Right atrium auricular region (tissue), 2 donors: Measurements from ENCODE around the gene IFRD2. TPM values are rescaled to one million over a fixed set of nuclear protein-coding genes. Genes with fewer than 3 reads are reported as not detected.
A peak's percentile ranks its signal among the peaks of the same experiment; 100 is the strongest.

Experiments
- DNase-seq: peaks from one replicate; pipeline ENCODE4 v3.0.0-alpha.2; 2019; ENCODE audit warnings: low spot score
- H3K27ac ChIP-seq, 2 donors: fragments of 200-600 bp; sonication (generic); 1 replicate in 1 of 2; 2 replicates in 1 of 2; pipeline ENCODE4 v1.5.1; 2016 to 2019
- H3K27me3 ChIP-seq, 2 donors: fragments of 200-600 bp; sonication (generic); one replicate each; pipeline versions ENCODE4 v1.5.1 to v1.6.0; 2017 to 2019
- H3K36me3 ChIP-seq: fragments of 200-600 bp; sonication (generic); one replicate; pipeline ENCODE4 v1.5.1; 2016
- H3K4me1 ChIP-seq, 2 donors: fragments of 200-600 bp; sonication (generic); one replicate each; pipeline versions ENCODE4 v1.5.1 to v1.6.0; 2017 to 2019
- H3K4me3 ChIP-seq, 2 donors: fragments of 200-600 bp; sonication (generic); 1 replicate in 1 of 2; 2 replicates in 1 of 2; pipeline ENCODE4 v1.5.1; 2017 to 2019; ENCODE audit warnings: mild to moderate bottlenecking in 1 of 2, moderate library complexity in 1 of 2
- H3K9me3 ChIP-seq, 2 donors: fragments of 200-600 bp; sonication (generic); one replicate each; pipeline ENCODE4 v1.5.1; 2019
- total RNA-seq, 2 donors: library from RNA; depleted of rRNA; stranded (reverse); fragments of >200 nt; gene quantifications; one replicate each; pipeline ENCODE4 v1.1.0, GENCODE V29; 2016
- TF ChIP-seq, protein P1 (sequence below), 2 donors: fragments of 200-600 bp; sonication (generic); IDR thresholded peaks; one replicate each; pipeline ENCODE4 v1.5.1; 2019; ENCODE audit warnings: antibody characterized with exemption in 2 of 2

The IFRD2 gene
- total RNA-seq, 2 donors from 2014 or later = 51.0 to 58.5 TPM

DNA sequence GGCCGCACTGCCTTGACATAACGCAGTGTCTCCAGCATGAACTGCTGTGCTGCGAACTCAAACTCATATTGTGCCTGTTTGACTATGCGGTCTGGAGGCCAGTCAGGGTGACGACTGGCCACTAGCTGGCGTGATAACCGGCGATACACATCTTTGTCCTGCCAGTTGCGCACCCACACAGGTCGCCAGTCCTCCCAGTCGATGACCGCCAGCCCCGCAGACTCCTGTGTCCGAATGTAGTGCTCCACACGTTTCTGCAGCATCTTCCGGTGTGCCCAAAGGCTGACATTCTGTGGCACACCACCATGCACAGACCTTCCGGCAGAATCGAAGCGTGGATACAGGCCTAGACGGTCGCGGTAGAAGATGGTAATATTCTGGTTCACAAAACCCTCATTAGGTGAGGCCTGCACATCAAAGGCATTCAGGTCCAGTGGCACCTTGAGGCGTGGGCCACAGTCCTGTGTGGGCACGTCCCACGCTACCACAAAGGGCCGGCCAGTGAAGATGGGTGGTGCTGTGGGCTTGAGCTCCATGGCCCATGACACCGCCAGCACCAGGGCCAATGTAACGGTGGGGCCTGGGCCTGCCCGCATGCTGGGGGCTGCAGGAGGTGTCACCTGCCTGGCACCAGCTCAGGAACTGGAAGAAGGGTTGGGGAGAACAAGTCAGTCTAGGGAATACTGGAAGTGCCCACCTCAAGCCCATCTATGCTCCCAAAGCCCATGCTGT, 27.8 kb upstream of the IFRD2 start:
- Histone ChIP-seq H3K9me3 (no peaks in the 10 kb centered on the region), H3K4me1 (peaks cover 0 to 77% of the 10 kb centered on the region in 2 donors), H3K36me3 (peaks cover 26% of the 10 kb centered on the region), H3K27ac (peak overlapping the region; percentile 93), H3K27me3 (no peaks in the 10 kb centered on the region), H3K4me3 (peak overlapping the region; percentile 52 to 70)
- DNase-seq = no peak
- TF ChIP-seq, protein P1, sequence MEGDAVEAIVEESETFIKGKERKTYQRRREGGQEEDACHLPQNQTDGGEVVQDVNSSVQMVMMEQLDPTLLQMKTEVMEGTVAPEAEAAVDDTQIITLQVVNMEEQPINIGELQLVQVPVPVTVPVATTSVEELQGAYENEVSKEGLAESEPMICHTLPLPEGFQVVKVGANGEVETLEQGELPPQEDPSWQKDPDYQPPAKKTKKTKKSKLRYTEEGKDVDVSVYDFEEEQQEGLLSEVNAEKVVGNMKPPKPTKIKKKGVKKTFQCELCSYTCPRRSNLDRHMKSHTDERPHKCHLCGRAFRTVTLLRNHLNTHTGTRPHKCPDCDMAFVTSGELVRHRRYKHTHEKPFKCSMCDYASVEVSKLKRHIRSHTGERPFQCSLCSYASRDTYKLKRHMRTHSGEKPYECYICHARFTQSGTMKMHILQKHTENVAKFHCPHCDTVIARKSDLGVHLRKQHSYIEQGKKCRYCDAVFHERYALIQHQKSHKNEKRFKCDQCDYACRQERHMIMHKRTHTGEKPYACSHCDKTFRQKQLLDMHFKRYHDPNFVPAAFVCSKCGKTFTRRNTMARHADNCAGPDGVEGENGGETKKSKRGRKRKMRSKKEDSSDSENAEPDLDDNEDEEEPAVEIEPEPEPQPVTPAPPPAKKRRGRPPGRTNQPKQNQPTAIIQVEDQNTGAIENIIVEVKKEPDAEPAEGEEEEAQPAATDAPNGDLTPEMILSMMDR (IDR thresholded peaks at IDR 0.05) = no peak

DNA sequence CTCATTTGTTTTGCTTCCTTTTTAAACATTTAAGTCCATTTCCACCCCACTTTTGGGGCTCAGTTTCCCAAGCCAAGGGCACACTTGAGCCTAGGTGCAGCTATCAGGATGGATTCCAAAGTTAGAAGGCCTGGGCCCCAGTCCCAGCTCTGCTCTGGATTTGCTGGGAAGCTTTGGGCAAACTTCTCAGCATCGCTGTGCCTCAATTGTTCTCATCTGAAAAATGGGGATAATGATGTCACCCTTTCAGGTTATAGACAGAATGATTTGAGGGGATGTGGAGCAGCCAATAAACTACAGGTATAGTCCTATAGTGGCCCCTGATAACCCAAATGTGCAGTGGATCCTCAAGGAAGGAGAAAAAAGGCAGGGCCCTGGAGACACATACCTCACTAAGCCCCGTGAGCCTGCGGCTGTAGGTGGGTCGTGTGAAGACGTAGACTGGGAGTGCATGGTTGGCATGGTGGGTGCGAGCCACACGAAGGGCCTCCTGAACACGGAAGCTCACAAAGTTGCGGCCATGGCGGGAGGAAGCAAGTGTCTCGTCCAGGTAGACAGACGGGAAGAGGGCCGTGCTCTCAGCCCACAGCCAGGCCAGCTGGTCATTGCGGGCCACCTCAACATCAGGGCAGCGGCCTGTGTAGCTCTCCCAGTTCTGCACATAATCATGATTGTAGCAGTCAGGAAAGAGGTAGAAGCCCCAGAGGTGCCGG, 27.1 kb upstream of the IFRD2 start:
- Histone ChIP-seq H3K9me3 (no peaks in the 10 kb centered on the region), H3K27me3 (no peaks in the 10 kb centered on the region), H3K4me3 (peak overlapping the region; percentile 52 to 70), H3K27ac (peak overlapping the region; percentile 2 to 93), H3K4me1 (peaks cover 0 to 70% of the 10 kb centered on the region in 2 donors), H3K36me3 (peaks cover 26% of the 10 kb centered on the region)
- DNase-seq = no peak
- TF ChIP-seq, protein P1 (IDR thresholded peaks at IDR 0.05) = no peak

DNA sequence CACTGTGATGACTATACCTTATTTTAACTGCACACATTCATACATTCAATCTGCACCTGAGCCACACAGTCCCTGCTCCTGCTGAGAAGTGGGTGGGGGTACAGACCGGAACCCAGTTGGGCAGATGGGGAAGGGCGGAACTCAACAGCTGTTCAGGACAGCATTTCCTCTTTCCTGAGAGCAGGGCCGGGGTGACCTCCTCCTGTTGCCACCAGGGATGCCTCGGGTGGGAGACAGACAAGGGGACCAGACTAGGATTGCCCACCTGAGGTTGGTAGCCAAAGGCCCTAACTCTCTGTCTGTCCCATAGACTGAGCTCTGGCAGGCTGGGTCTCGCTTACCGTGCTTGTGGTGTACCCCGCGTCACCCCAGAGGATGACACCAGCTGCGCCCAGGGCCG, 26.4 kb upstream of the IFRD2 start:
- peak overlapping the region; percentile 2 to 93 for H3K27ac ChIP-seq
- peak overlapping the region; percentile 10 to 70 for H3K4me3 ChIP-seq
- H3K27me3 ChIP-seq = no peaks in the 10 kb centered on the region
- H3K36me3 ChIP-seq = peaks cover 26% of the 10 kb centered on the region
- DNase-seq = no peak
- no peaks in the 10 kb centered on the region for H3K9me3 ChIP-seq
- TF ChIP-seq, protein P1 (IDR thresholded peaks at IDR 0.05) = no peak
- peaks cover 0 to 63% of the 10 kb centered on the region in 2 donors for H3K4me1 ChIP-seq

DNA sequence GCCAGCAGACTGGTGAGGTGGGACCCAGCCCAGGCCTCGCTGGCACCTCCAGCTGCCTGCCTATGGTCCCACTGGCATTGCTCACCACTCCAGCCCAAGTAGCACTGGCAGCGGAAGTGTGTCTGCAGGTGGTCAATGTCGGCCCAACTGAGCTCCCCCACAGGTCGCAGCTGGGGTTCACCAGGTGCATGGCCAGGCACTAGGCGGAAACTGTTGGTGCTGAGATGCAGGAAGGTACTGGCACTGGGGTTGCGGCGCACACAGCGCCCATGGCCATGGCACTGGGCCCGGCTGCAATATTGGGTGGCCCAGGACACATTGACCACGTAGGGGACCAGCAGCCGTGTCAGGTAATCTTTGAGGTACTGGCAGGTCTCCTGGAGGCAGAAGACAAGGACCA, 25.9 kb upstream of the IFRD2 start:
- H3K4me3 ChIP-seq = peak overlapping the region; percentile 10 to 70
- peak overlapping the region in 1 of 2 donors; percentile 93 for H3K27ac ChIP-seq
- no peak for DNase-seq
- TF ChIP-seq, protein P1 (IDR thresholded peaks at IDR 0.05) = no peak
- H3K4me1 ChIP-seq = peaks cover 0 to 58% of the 10 kb centered on the region in 2 donors
- no peaks in the 10 kb centered on the region for H3K27me3 ChIP-seq
- H3K36me3 ChIP-seq = peaks cover 26% of the 10 kb centered on the region
- H3K9me3 ChIP-seq = no peaks in the 10 kb centered on the region

DNA sequence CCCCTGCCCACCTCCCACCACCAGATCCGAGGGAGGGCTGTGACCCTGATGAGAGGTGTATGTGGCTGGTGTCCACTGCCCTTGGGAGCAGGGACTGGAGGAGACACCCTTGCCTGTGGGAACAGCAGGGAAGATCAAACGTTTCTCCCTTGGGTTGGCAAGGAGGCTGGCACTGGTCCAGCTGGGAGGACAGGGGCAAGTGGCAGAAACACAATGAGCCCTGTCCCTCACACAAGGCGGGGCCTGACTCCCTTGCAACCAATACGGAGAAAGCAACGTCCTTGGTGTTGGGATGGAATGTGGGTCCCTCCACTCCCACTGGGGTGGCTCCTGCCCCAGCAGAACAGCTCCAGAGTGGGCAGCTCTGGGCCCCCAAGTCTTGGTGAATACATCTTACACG, 25.1 kb upstream of the IFRD2 start:
- DNase-seq = no peak
- H3K36me3 ChIP-seq = peaks cover 26% of the 10 kb centered on the region
- no peak overlapping the region for H3K4me3 ChIP-seq
- H3K27ac ChIP-seq = peak overlapping the region in 1 of 2 donors; percentile 93
- H3K4me1 ChIP-seq = peaks cover 0 to 50% of the 10 kb centered on the region in 2 donors
- H3K27me3 ChIP-seq = no peaks in the 10 kb centered on the region
- TF ChIP-seq, protein P1 (IDR thresholded peaks at IDR 0.05) = no peak
- H3K9me3 ChIP-seq = no peaks in the 10 kb centered on the region
